ENCODE data around the gene PRKCH.

PRKCH gene

GRCh38 chr14:61564618-61565091, 243.3 kb downstream of the PRKCH start:
- DNase-seq (ENCODE audit: low read depth in 1 of 2, low spot score in 1 of 2), result no peak
- TF ChIP-seq SPI1 (IDR thresholded peaks at IDR 0.05; ENCODE audit: borderline replicate concordance, low read depth), result no peak
- no peak for TF ChIP-seq POLR2AphosphoS5 (IDR thresholded peaks at IDR 0.05; ENCODE audit: low read depth)
- no peaks in the 10 kb centered on the region for H3K27me3 ChIP-seq (ENCODE audit: insufficient read depth, poor library complexity, severe bottlenecking)
- no peak overlapping the region for H3K27ac ChIP-seq (replicated peaks)
- no peak overlapping the region for H3K4me3 ChIP-seq (replicated peaks; ENCODE audit: insufficient read depth, low read length)

- no peak for TF ChIP-seq POLR2AphosphoS5 (IDR thresholded peaks at IDR 0.05; ENCODE audit: low read depth)
- TF ChIP-seq SPI1 (IDR thresholded peaks at IDR 0.05; ENCODE audit: borderline replicate concordance, low read depth), result no peak
- no peak for TF ChIP-seq GABPA (IDR thresholded peaks at IDR 0.05; ENCODE audit: low read depth)
- TF ChIP-seq, protein P1, sequence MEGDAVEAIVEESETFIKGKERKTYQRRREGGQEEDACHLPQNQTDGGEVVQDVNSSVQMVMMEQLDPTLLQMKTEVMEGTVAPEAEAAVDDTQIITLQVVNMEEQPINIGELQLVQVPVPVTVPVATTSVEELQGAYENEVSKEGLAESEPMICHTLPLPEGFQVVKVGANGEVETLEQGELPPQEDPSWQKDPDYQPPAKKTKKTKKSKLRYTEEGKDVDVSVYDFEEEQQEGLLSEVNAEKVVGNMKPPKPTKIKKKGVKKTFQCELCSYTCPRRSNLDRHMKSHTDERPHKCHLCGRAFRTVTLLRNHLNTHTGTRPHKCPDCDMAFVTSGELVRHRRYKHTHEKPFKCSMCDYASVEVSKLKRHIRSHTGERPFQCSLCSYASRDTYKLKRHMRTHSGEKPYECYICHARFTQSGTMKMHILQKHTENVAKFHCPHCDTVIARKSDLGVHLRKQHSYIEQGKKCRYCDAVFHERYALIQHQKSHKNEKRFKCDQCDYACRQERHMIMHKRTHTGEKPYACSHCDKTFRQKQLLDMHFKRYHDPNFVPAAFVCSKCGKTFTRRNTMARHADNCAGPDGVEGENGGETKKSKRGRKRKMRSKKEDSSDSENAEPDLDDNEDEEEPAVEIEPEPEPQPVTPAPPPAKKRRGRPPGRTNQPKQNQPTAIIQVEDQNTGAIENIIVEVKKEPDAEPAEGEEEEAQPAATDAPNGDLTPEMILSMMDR (IDR thresholded peaks at IDR 0.05; ENCODE audit: insufficient read depth, low read length), result no peak
- TF ChIP-seq, protein P2, sequence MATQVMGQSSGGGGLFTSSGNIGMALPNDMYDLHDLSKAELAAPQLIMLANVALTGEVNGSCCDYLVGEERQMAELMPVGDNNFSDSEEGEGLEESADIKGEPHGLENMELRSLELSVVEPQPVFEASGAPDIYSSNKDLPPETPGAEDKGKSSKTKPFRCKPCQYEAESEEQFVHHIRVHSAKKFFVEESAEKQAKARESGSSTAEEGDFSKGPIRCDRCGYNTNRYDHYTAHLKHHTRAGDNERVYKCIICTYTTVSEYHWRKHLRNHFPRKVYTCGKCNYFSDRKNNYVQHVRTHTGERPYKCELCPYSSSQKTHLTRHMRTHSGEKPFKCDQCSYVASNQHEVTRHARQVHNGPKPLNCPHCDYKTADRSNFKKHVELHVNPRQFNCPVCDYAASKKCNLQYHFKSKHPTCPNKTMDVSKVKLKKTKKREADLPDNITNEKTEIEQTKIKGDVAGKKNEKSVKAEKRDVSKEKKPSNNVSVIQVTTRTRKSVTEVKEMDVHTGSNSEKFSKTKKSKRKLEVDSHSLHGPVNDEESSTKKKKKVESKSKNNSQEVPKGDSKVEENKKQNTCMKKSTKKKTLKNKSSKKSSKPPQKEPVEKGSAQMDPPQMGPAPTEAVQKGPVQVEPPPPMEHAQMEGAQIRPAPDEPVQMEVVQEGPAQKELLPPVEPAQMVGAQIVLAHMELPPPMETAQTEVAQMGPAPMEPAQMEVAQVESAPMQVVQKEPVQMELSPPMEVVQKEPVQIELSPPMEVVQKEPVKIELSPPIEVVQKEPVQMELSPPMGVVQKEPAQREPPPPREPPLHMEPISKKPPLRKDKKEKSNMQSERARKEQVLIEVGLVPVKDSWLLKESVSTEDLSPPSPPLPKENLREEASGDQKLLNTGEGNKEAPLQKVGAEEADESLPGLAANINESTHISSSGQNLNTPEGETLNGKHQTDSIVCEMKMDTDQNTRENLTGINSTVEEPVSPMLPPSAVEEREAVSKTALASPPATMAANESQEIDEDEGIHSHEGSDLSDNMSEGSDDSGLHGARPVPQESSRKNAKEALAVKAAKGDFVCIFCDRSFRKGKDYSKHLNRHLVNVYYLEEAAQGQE (IDR thresholded peaks at IDR 0.05; ENCODE audit: insufficient replicate concordance, low read depth), result no peak
- Histone ChIP-seq H3K27ac (replicated peaks) (no peak overlapping the region), H3K4me3 (replicated peaks; ENCODE audit: insufficient read depth, low read length) (no peak overlapping the region), H3K27me3 (ENCODE audit: insufficient read depth, poor library complexity, severe bottlenecking) (no peaks in the 10 kb centered on the region)
- no peak for DNase-seq (ENCODE audit: low read depth in 1 of 2, low spot score in 1 of 2)
Observed at GRCh38 chr14:61565181-61565580, 243.8 kb downstream of the PRKCH start.

- no peak for DNase-seq (ENCODE audit: low read depth in 1 of 2, low spot score in 1 of 2)
- no peak overlapping the region for H3K4me3 ChIP-seq (replicated peaks; ENCODE audit: insufficient read depth, low read length)
- H3K27me3 ChIP-seq (ENCODE audit: insufficient read depth, poor library complexity, severe bottlenecking), result no peaks in the 10 kb centered on the region
- TF ChIP-seq SPI1 (IDR thresholded peaks at IDR 0.05; ENCODE audit: borderline replicate concordance, low read depth) (no peak), POLR2AphosphoS5 (IDR thresholded peaks at IDR 0.05; ENCODE audit: low read depth) (no peak)
- no peak overlapping the region for H3K27ac ChIP-seq (replicated peaks)
Observed at GRCh38 chr14:61565836-61566536, 244.6 kb downstream of the PRKCH start.

DNA sequence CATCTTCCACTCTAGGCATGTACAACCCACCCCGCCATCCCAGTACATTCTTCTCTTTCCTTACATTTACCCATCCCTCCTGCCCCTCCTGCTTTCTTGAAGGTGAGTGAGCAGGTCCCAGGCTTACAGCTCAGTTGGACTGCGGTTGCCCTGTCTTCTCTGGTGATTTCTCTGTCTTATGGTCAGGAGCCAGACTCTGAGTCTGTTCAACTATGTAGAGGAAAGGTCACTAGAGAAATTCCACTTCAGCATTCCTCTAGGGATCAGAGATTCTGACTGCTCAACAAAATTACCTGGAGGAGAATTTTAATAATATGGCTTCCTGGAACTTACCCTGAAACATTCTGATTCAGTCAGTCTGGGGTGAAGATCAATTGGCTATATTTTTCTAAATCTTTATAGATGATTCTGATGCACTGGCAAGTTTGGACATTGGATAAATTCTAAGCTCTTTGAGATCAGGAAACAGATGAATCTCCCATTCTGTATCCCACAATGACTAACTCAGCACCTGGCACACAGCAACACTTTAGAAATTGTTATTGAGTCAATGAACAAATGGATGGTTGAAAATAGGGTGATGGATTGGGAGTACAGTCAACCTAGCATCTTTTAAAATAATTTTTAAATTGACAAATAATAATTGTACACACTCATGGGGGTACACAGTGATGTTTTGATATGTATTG, 245.3 kb downstream of the PRKCH start:
- no peak overlapping the region for H3K4me3 ChIP-seq (replicated peaks; ENCODE audit: insufficient read depth, low read length)
- TF ChIP-seq POLR2AphosphoS5 (IDR thresholded peaks at IDR 0.05; ENCODE audit: low read depth), result no peak
- TF ChIP-seq, protein P1 (IDR thresholded peaks at IDR 0.05; ENCODE audit: insufficient read depth, low read length), result no peak
- no peak for TF ChIP-seq GABPA (IDR thresholded peaks at IDR 0.05; ENCODE audit: low read depth)
- TF ChIP-seq SPI1 (IDR thresholded peaks at IDR 0.05; ENCODE audit: borderline replicate concordance, low read depth), result no peak
- TF ChIP-seq, protein P2 (IDR thresholded peaks at IDR 0.05; ENCODE audit: insufficient replicate concordance, low read depth), result no peak
- H3K27me3 ChIP-seq (ENCODE audit: insufficient read depth, poor library complexity, severe bottlenecking), result no peaks in the 10 kb centered on the region
- no peak overlapping the region; the same call in 1 of the 2 replicates for H3K27ac ChIP-seq (replicated peaks)
- DNase-seq (ENCODE audit: low read depth in 1 of 2, low spot score in 1 of 2), result no peak
